RCC 7860 (cell line): ENCODE results near the gene SLC16A8.

Source experiments
- DNase-seq: peaks from one replicate; pipeline ENCODE4 v3.0.0-alpha.2; 2015; ENCODE audit warnings: low spot score
- FAIRE-seq: peaks from 2 replicates; lab custom pipeline; 2012; peaks lifted over from hg19 to GRCh38; lab: Jason Lieb, UNC

The SLC16A8 gene

DNA sequence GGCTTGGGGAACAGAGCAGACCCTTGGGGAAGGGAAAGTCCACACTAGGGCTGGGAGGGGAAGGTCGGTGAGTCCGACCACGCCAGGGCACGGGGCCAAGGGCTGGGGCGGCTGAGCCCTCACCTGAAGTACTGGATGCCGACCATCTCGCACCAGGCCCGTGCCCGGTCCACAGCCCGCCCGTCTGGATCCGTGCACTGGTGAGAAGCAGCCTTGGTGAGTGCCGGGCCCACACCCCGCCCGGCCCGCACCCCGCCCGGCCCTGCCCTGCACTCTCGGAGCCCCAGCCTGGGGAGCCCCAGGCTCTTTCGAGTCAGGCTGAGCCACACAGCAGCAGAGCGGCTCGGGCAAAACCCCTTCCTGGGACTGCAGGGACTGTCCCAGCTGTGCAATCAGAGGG lies 28.4 kb upstream of the SLC16A8 start:
- no peak for FAIRE-seq

DNA sequence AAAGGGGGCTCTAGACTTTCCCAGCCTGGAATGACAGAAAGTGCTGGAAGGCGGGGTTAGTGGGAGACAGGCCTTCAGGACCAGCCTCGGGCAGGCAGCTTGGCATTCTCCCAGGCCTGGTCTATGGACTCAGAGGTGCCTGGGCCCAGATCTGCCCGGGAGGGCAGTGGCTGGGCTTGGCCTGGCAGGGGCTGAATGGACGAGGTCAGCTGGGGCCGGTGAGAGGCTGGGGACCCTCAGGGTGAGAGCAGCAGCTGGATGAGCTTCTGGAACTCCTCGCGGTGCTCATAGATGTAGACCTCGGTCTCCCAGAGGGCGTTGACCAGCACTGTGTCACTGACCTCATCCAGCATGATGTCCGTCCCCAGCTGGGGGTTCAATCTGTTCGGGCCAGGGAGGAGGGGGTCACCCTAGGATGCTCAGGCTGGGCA lies 28.0 kb upstream of the SLC16A8 start:
- DNase-seq (no peak), FAIRE-seq (no peak)

More for the DNA sequence above, 28.4 kb upstream of the SLC16A8 start:
- DNase-seq = no peak

DNA sequence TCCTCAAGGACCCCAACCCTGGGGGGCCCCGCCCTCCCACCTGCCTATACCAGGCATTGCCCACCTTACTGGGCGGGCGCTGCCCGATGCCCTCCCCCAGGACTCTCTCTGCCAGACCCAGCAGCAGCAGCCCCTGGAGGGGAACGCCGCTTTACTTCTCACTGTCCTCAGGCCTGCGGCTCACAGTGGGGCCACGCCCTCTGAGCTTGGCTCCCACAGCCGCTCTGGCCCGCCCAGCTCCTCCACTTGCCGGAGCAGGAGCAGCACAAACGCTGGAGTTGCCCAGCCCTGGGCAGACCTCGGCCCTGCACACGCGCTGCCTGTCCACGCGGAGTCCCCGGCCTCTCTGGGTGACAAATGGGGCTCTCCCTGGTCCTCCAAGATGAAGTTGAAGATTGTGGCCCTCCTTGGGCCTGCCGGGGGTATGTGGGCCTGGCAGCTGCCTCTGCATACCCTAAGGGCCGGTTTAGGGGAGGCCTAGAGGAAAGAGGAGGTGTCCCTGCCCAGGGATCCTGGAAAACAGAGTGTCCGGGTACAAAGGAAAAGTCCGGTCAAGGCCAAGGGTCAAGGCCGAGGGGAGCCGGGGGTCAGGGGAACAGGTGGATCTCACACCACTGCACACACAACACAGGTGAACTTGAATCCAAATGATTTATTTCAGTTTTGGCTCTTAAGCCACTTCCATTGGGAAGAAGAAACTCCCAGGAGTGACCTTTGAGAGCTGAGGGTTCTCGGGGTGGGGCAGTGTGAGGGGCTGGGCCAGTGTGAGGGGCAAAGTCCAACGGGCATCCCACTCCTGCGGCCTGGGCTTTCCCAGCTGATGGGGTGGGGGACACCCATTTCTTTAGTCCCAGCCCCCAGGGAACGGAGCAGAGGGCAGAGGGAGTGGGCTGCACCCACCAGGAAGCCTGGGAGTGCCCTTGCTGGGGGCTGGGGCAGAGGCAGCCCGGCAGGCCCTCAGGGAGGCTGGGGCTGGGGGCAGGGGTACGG lies 27.2 kb upstream of the SLC16A8 start:
- DNase-seq = peak; percentile 45
- FAIRE-seq = no peak

DNA sequence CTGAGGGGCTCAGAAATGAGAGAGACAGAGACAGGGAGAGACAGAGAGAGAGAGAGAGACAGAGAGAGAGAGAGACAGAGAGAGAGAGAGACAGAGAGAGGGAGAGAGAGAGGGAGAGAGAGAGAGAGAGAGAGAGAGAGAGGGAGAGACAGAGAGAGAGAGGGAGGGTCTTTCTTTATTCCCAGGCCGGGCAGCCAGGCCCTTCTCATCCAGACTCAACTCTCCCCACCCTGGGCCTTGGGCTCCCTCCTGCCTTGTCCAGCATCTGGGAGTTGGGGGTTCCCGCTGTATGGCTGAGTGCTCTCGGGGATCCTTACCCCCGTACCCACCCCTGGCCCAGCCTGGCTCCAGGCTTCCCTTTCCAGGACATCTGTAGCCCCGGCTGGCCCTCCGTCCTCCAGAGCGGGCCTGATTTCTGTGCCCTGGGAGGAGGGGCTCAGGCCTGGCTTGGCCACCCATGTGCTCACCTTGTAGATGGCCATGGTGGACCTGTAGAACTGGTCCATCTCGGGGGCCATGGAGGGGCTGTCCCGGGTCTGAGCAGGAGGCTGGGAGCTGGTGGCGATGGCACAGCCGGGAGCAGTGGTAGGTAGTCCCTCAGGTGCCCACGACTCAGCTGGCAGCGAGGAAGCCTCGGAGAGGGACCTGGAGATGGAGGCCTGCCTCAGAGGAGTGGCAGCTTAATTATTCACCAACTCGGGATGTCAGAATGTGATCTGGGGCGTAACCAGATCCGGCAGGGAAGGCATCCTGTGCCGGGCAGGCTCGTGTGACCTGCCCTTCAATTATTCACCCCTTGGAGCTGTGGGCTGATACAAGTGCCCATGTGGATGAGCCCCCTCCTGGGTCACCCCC lies 26.3 kb upstream of the SLC16A8 start, which contains the start of gene BAIAP2L2:
BAIAP2L2 (minus strand) TSS at position 677 of the 855 bp plus-strand sequence; CDS start at position 518, 159 bp downstream.
- DNase-seq (peak; percentile 69), FAIRE-seq (peak; percentile 67)

DNA sequence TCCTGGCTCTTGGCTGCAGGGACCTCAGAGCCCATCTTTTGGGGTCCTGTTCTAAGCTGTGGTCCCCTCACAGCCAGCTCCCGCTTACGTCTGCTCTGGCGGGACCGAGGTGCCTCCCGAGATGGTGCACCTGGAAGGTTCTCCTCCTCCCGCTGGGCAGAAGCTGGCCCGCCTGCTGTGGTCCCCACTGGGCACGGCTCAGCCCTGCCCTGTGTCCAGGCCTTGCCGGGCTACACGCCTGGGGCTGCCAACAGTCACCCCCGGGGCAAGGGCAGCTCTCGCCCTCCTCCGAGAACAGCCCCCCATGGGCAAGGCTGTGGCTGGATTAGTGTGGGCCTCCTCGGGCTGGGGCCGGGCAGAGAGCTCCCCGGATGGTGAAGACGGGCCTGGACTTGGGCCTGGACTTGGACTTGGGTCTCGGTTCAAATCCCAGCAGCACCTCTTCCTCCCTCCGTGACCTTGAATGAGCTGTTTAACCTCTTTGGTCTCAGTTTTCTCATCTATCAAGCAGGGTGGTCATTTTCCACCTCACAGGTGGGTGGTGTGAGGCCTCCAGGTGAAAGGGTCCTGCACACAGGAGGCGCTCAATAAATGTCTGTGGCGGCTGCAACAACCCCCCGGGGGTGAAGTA lies 25.5 kb upstream of the SLC16A8 start:
- FAIRE-seq (no peak), DNase-seq (no peak)

DNA sequence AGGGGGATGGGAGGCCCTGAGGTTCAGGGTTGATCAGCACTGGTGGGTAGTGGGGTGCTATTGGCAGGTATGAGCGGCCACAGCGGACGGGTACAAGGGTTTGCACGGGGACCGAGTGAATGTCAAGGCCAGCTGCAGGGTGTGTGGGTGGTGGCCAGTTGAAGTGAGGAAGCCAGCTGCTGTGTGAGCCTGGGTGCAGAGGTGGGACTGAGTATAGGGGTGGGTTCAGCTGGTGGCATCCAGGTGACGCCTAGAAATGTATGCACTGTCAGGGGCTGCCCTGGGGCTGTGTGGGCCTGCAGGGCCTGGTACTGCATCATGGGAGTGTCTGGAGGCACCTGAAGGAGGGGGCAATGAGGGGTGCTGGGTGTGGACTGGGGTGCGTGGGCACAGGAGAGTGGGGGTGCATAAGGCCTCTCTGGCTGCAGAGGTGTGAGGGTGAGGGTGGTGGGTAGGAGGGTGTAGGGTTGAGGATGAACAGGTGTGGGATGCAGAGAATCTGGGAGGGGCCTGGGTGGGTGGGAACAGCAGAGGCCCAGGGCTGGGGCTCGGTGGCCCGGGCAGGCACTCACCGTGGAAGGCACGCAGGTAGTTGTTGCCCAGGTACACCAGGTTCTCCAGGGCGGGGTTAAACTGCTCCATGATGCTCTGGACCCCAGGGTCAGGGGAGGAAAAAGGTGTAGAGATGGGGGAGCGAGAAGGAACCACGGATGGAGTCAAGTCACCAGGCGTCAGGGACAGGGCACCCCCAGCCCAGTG lies 24.8 kb upstream of the SLC16A8 start:
- FAIRE-seq (no peak), DNase-seq (no peak)

DNA sequence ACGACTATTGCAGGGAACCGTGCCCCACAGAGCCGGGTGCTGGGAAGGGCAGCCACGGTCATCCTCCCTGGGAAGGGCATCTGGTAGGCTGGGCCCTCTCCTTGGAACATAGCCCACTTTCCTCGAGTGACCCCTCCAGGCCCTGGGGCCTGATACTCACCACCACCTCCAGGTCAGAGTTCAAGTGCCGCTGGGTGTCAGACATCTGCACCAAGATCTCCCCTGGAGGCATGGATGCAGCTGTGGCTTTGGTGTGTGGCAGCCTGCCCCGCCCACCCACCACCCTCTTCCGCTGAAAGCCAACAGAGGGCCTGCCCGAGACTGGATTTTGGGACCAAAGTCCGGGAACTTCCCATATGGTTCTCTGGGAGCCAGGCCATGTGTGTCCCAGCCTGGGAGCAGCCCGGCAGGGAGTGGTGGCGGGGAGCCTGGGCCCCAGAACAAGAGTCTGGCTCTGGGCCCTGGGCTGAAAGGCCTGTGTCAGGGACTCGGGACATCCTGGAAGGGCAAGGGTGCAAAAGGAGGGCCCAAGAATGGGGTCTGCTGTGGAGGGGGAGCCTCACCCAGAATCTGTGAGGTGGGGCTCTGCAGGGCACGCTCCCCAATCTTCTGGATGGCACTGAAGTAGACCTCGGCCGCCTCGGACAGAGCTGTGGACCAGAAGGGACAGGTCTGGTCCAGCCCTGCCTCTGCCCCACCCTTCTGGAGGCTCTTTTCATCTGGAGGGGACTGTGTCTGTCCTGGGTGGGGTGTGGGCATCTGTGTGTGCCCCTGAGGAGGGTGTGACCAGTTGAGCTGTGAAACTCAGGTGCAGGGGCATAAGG lies 23.9 kb upstream of the SLC16A8 start:
- FAIRE-seq (no peak), DNase-seq (no peak)

DNA sequence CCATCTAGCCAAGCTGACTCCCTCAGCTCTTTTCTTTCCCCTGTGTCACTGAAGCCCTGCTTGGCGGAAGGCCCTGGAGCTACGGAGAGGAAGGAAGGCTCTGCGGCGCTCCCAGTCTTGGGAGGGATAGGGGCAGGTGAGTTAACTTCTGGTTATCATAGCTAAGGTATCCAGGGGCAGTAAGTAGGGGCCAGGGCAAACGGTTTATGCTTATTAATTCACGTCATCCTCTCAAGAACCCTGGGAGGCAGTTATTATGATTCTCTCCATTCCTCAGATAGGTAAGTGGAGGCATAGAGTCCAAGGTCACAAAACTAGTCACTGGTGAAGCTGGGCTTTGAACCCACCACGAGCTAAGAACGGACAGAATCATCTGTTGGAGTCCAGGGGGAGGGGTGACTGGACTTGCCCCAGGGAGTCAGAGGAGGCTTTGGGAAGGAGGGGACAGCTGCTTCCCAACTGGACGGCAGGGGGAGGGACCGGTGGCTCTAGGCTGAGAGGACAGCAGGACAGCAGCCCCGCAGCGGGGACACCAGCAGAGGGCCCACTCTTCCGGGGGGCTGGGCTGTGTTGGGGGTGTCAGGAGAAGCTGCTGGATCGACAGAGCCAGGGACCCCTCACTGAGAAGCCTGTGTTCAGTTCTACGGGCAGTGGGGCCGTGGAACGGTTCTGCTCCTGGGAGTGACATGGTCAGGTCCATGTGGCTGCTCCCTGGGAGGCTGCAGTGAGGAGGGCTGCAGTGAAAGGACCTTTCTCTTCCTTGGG lies 23.0 kb upstream of the SLC16A8 start:
- no peak for FAIRE-seq
- DNase-seq = no peak

DNA sequence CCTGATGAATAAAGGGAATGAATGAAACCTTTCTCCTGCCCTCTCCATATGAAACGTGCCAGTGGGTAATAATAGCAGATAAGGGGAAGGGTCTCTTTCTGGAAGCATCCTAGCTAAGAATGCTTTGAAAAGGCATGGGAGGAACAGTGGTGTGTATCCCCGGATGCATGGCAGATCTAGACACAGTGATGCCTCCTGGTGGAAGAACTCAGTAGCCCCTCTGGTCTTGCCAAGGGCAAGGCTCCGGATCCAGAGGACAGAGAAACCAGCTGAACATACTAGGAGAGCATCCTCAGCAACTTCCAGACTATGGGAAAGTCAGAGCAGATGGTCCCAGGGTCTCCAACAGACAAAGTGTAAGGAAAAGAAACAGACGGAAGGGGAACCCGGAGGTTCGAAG lies 20.1 kb upstream of the SLC16A8 start:
- FAIRE-seq (no peak), DNase-seq (no peak)

DNA sequence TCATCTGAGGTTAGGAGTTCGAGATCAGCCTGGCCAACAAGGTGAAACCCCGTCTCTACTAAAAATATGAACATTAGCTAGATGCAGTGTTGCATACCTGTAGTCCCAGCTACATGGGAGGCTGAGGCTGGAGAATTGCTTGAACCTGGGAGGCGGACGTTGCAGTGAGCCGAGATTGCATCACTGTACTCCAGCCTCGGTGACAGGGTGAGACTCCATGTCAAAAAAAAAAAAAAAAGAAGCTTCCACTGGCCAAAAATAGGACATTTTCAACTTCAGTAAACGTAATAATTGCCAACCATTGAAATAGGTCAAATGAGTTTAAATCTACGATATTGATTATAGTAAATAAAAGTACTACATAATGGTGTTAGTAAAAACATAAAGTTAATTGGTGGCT lies 19.7 kb upstream of the SLC16A8 start:
- FAIRE-seq (no peak), DNase-seq (no peak)

DNA sequence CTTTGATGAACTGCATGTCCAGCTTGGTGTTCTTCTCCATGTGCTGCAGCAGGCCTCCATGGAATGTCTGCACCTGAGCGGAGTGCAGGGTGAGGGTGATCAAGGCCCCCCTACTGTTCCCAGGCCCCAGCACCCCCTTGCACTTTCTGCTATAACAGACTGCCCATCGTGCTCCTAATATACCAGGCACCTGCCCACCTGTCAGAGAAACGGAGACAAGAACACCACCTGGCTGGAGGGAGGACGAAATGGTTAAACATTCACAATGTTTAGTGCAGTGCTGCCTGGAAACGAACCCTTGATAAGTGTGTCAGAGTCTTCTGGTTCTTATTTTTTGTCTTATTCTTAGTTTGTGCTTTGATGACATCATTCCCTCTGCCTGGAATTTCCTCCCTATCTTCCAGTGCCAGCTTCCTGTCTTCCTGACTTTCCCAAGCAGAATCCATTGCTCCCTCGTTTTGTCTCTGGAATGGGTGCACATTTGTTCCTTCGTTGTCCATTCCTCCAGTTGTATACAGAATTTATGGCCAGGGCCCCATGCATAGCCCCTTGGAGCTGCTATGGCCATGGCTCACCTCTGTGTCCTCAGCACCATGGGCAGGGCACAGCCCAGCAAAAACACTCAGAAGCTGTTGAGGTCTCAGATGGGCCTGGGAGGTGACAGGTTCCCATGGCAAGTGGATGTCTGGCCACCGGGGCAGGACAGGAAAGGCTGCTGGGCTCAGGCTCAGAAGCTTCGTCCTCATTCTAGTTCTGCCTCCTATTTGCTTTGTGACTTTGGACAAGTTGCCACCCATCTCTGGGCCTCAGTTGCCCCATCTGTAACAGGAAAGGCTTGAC lies 14.6 kb upstream of the SLC16A8 start:
- DNase-seq (peak; percentile 31), FAIRE-seq (no peak)

DNA sequence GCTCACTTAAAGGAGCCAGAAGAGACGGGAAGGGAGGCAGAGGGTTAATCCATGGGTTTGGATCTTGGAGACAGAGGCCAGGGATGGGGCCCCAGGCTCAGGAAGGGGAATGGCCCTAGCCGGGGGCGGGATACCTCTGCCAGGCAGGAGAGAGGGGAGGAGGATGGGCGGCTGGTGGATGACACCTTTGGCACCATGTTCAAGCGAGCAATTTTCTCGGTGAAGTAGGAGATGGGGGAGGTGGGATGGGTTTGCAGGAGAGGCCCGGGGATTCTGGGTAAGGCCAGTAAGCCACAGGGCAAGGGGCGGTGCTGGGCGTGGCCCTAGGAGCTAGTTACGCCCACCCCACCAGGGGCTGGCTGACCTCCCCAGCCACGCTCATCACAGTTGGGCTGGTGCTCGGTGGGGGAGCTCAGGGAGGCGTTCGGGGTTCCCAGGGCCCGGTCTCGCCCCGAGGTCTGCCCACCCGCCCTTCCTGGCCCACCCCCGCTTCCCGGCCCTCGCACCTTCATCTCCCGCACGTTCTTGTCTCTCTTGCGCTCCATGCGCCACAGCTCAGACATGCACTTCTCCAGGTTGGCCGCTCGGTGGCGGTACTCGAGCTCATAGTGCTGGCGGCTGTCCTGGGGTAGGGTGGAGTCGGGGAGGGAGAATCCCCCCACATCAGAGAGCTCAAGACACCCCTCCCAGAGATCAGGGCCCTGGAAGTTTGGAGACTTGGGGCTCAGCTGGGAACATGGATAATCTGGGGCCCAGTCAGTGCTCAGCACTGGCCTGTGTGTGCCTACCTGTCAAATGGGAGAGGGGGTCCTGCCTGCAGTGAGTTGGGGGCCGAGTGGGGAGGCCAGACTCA lies 13.8 kb upstream of the SLC16A8 start:
- FAIRE-seq (no peak), DNase-seq (no peak)

DNA sequence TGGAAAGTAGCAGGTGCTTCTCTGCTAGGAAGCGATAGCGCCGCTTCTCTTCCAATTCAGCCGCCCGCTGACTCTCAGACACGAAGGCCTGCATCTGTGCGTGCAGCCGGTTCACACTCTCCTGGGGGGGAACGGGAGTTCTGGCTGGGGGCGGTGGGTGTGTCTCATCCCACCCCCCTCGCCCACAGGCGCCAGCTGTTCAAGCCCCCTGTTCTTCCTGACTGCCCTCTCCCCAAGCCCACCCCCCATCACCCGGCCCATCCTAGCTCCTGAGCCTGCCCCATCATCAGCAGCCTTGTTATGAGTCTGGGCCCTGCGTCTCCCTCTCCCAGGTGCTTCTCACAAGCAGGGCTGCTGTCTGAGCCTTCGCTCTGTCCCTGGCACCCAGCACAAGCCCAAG lies 13.1 kb upstream of the SLC16A8 start:
- DNase-seq (no peak), FAIRE-seq (no peak)

DNA sequence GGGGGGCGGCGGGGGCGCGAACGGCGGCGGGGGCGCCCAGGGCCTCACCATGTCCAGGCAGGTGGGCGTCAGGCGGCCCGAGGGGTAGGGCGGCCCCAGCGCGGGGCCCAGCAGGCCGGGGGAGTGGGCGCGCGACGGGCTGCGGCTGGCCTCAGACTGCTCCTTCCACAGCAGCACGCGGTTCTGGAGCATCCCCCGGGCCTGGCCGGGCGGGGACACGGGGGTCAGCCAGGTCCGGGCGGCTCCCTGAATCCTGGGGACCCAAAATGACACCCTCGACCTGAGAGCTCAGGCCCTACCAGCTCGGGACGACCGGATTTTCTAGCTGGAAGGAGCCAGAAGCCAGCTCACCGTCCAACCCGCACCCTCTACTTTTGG lies 5.5 kb upstream of the SLC16A8 start:
- FAIRE-seq (no peak), DNase-seq (no peak)

DNA sequence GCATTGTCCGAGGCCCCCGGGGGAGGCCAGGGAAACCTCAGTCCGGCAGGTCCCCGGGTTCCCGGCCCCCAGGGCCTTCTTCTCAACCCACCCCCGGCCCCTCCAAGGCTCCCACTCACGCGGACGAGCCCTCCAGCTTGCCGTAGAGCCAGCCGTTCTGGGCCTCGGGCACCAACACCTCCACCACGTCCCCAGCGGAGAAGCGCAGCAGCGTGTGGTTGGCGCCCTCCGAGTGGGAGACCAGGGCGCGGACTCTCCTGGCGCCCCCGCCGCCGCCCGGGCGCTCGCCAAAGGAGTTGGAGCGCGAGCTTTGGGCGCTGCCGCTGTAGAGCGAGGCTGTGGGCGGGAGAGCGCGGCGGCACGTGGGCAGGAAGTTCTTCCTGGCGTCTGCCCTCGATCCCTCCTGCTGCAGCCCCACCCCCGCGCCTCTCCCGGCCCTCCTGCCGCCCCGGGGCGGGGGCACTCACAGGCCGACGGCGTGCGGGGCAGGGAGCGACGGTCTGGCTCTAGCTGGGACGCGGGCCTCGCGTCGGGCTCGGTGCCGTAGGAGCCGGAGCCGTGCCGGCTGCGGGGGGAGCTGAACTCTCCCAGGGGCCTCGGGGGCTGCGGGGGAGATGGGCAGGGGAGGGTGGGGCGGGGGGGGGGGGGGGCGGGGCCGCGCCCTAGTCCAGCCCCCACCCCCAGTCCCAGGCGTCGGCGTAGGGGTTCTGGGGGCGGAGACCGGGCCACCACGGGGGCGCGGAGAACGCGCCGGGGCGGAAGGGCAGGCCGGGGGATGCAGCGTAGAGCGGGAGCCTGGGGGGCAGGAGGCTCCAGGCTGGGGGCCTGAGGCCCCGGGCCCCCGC lies 4.9 kb upstream of the SLC16A8 start:
- DNase-seq = no peak
- FAIRE-seq = no peak

DNA sequence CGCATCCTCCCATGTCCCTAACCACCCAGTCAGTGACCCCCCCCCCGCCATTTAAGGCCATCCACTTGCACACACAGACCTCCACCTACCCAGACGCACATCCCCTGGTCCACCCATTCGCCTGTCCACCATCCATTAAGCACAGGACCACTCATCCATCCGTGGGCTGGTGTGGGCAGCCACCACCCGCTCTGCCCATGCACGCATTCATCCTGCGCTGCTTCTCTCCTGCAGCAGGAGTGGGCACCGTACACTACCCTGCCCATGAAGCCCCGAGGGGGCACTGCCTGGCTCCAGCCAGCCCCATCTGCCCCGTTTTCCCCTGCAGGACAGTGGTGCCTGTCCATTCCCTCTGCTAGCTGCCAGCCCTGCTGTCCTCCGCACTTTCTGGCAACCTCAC lies 3.9 kb upstream of the SLC16A8 start:
- FAIRE-seq = no peak
- DNase-seq = no peak
